ENCODE measurements around the gene BACH2.
A peak's percentile ranks its signal among the peaks of the same experiment; 100 is the strongest.
"Not testable (repeated sequence)": the region's sequence is repeated elsewhere in the genome, so short reads cannot be mapped to it uniquely, and the experiment has no call there.

Gene BACH2

GRCh38 chr6:90068703-90069523 is 227.7 kb downstream of the BACH2 start:
- no peak for TF ChIP-seq CTCF (IDR thresholded peaks at IDR 0.05; ENCODE audit: control insufficient read depth, insufficient read depth, low read depth, low read length, missing control alignments)
- no peak for DNase-seq (ENCODE audit: low read depth)

GRCh38 chr6:90068264-90068663 is 228.4 kb downstream of the BACH2 start:
- H3K4me3 ChIP-seq (ENCODE audit: control insufficient read depth, low read depth, low read length), result no peak overlapping the region
- no peak for DNase-seq (ENCODE audit: low read depth)
- no peak for TF ChIP-seq CTCF (IDR thresholded peaks at IDR 0.05; ENCODE audit: control insufficient read depth, insufficient read depth, low read depth, low read length, missing control alignments)

More at GRCh38 chr6:90068703-90069523, 227.7 kb downstream of the BACH2 start:
- no peak overlapping the region for H3K4me3 ChIP-seq (ENCODE audit: control insufficient read depth, low read depth, low read length)

GRCh38 chr6:90066697-90067096 is 229.9 kb downstream of the BACH2 start:
- peak; percentile 25 for DNase-seq (ENCODE audit: low read depth)
- TF ChIP-seq CTCF (IDR thresholded peaks at IDR 0.05; ENCODE audit: control insufficient read depth, insufficient read depth, low read depth, low read length, missing control alignments), result no peak
- H3K4me3 ChIP-seq (ENCODE audit: control insufficient read depth, low read depth, low read length), result no peak overlapping the region

GRCh38 chr6:90065173-90065572 is 231.5 kb downstream of the BACH2 start:
- no peak overlapping the region for H3K4me3 ChIP-seq (ENCODE audit: control insufficient read depth, low read depth, low read length)
- DNase-seq (ENCODE audit: low read depth), result no peak
- no peak for TF ChIP-seq CTCF (IDR thresholded peaks at IDR 0.05; ENCODE audit: control insufficient read depth, insufficient read depth, low read depth, low read length, missing control alignments)

- no peak for DNase-seq (ENCODE audit: low read depth)
- no peak for TF ChIP-seq CTCF (IDR thresholded peaks at IDR 0.05; ENCODE audit: control insufficient read depth, insufficient read depth, low read depth, low read length, missing control alignments)
- H3K4me3 ChIP-seq (ENCODE audit: control insufficient read depth, low read depth, low read length), result no peak overlapping the region
These were observed 234.0 kb downstream of the BACH2 start for GRCh38 chr6:90062667-90063066.

GRCh38 chr6:90062051-90062450 is 234.6 kb downstream of the BACH2 start:
- no peak overlapping the region for H3K4me3 ChIP-seq (ENCODE audit: control insufficient read depth, low read depth, low read length)
- DNase-seq (ENCODE audit: low read depth), result no peak
- TF ChIP-seq CTCF (IDR thresholded peaks at IDR 0.05; ENCODE audit: control insufficient read depth, insufficient read depth, low read depth, low read length, missing control alignments), result no peak

GRCh38 chr6:90059178-90059577 is 237.5 kb downstream of the BACH2 start:
- not testable (repeated sequence) for DNase-seq (ENCODE audit: low read depth); H3K4me3 ChIP-seq (ENCODE audit: control insufficient read depth, low read depth, low read length)

GRCh38 chr6:90055924-90056323 is 240.7 kb downstream of the BACH2 start:
- H3K4me3 ChIP-seq (ENCODE audit: control insufficient read depth, low read depth, low read length); DNase-seq (ENCODE audit: low read depth): not testable (repeated sequence)

- not testable (repeated sequence) for DNase-seq (ENCODE audit: low read depth); H3K4me3 ChIP-seq (ENCODE audit: control insufficient read depth, low read depth, low read length)
These were observed 242.4 kb downstream of the BACH2 start for GRCh38 chr6:90054193-90054592.

Measured in AG09309 (cell line).